GM18870 (cell line): ENCODE data around the gene EML1.

Experiments
- ATAC-seq: cut with Tn5 transposase; IDR thresholded peaks from one replicate; pipeline ENCODE4 v1.9.1; 2021; ENCODE audit warnings: moderate library complexity; ENCODE audit not compliant: unreplicated experiment

The EML1 gene

DNA sequence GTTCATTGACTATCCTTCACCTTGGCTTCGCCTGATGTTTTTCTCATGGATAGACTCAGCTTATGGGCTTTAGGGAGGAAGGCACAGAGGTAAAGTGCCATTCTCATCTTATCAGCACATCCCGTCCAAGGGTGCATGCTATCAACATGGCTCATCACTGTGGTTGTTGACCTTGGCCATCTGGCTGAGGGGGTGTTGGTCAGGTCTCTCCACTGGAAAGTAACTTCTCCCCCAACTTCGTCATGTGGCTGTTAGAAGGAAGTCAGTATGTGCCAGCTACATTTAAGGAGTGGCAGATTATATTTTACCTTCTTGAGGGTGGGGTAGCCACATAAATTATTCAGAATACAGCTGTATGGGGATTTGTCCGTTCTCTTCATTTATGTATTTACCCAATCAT, 68.9 kb downstream of the EML1 start:
- ATAC-seq = no peak

- ATAC-seq = no peak
These were observed 69.8 kb downstream of the EML1 start for GRCh38 chr14:99863059-99863458.

- ATAC-seq = no peak
These were observed 72.2 kb downstream of the EML1 start for GRCh38 chr14:99865408-99865807.

- ATAC-seq = no peak
These were observed 77.4 kb downstream of the EML1 start for GRCh38 chr14:99870617-99871016.

- no peak for ATAC-seq
These were observed 78.6 kb downstream of the EML1 start for GRCh38 chr14:99871771-99872170.

DNA sequence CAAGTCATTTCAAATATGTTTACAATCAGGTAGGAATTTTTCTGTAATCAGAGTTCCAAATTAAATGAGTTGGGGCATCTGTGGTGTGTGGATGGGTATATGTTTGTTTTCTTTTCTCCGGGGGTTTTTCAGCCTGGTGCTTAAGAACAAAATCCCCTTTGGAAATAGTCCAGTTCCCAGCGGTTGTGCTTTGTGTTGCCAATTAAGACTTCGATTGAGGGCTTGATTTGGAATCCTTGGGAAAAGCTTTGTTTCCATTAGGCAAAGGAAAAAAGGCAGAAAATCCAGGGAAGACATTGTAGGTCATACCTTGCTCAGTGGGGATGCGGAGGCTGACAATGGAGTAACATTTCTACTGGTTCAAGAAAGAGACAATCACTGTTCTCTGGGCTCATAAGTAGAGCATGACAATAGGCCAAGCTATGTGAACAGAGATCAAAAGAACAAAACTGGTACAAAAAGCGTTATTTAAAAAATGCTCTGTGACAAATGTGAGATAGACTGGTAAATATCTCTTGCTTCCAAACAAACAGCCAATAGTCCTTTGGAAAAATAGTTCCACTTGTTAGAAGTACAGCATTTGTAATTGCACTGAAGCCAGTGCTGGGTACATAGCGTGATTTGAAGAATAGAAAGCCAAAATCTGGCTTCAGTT, 79.7 kb downstream of the EML1 start:
- ATAC-seq = no peak

GRCh38 chr14:99873653-99874052, 80.4 kb downstream of the EML1 start:
- ATAC-seq = no peak

GRCh38 chr14:99874306-99874705, 81.1 kb downstream of the EML1 start:
- ATAC-seq = no peak

- ATAC-seq = no peak
These were observed 82.2 kb downstream of the EML1 start for GRCh38 chr14:99875421-99875820.

GRCh38 chr14:99875836-99876235, 82.6 kb downstream of the EML1 start:
- ATAC-seq = no peak

DNA sequence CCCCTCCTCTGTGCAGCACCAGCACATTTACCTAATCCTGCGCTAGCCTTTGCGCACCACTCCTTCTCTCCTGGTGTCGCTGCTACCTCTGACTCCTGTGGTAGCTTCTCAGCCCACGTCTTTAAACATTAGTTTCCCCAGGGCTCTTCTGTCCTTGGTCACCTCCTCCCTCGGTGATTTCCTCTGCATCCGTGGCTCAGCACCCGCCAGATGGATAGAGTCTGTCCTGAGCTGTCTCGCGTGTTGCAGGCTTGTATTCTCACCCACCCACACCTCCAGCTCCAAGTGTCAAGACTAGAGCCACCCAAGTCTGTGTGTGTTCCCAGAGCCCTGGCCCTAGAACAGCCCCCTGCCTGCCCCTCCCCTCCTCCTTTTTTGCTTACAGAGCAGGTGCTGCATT, 83.2 kb downstream of the EML1 start:
- ATAC-seq = no peak

GRCh38 chr14:99878563-99878962, 85.3 kb downstream of the EML1 start:
- ATAC-seq = no peak

DNA sequence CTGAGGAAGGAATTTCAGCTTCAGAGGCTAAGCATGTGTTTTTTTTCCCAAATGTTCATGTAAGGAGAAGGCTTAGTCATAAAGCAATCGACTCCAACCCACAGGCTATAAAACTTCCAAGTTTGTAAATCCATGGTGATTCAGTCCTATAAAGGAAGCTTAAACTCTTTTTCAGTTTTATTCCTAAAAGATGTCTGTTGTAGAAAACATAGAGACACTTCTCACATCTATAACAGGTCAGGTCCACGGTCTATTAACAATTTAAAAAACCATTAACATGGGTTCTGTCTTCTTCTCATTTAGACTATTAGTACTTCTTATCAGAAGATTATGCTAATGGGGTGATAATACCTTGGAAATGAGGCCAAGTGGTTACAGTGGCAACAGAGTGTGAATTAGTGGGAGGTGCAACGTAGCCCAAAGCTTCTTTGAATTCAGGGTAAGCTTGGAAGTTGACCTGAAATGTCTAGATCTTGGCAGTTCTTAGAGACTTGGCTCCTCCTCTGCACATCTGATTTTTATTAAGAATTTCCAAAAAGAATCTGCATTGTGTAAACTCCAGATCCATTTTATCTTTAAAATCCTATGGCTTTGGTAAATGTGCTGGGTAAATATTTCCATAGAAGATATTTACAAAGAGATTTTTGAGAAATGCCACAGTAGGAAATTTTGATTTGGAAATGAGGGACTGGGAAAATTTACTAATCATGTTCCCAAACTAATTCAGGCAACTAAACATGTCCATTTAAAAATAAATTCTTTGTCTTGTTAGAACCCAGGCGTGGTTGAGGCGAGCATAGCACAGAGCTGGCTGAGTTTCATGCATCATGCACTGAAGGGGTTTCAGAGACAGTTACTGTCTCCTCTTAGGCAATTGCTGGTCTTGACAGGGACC, 86.4 kb downstream of the EML1 start:
- no peak for ATAC-seq

- ATAC-seq = no peak
These were observed 87.6 kb downstream of the EML1 start for GRCh38 chr14:99880651-99881420.

GRCh38 chr14:99883866-99884650, 90.8 kb downstream of the EML1 start:
- ATAC-seq = no peak

DNA sequence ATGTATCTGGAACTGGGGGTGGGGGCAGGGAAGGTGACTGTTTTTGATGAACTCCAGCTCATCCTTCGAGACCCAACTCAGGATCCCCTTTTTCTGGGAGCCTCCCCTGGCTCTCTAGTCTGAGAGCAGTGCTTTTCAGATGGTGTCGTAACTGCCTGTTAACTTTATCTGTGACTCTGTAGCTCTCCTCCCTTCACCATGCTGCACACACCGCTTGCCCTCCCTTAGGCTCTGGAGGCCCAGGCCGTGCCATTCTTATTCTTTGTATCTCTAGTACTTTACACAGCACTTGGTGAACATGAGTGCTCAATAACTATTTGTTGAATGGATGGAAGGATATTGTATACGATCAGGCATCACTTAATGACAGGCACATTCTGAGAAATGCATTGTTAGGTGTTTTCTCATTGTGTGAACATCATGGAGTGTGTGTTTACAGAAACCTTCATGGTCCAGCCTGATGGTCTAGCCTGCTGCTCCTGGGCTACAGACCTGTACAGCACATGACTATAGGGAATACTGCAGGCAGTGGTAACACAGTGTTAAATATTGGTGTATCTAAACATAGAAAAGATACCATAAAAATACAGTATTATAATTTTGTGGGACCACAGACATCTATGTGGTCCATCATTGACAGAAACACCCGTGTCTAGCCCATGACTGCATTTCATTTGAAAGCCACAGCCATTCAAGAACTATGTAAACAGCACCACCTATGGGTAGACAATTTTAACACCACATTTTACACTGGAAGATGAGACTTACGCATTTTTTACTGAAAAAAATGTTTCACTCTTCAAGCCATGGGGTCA, 91.8 kb downstream of the EML1 start:
- peak; percentile 58 for ATAC-seq

GRCh38 chr14:99885649-99885958, 92.4 kb downstream of the EML1 start:
- ATAC-seq = no peak

GRCh38 chr14:99887407-99887806, 94.2 kb downstream of the EML1 start:
- no peak for ATAC-seq

GRCh38 chr14:99888149-99888548, 94.9 kb downstream of the EML1 start:
- ATAC-seq = no peak

- ATAC-seq = no peak
These were observed 96.1 kb downstream of the EML1 start for GRCh38 chr14:99889268-99889667.
